ENCODE data around the gene GABRA4. TPM values are rescaled to one million over a fixed set of nuclear protein-coding genes. Genes with fewer than 3 reads are reported as not detected.

Gene GABRA4
- total RNA-seq, 4 donors from 2014 or later, result 0.16 TPM; not detected in 3

- WGBS, 2 donors (ENCODE audit: low coverage in 1 of 2), result 78 to 91% methylated on average over 4 of the region's 4 CpGs
- Histone ChIP-seq H3K4me3 (no peak overlapping the region), H3K9me3 (no peaks in the 10 kb centered on the region), H3K27me3 (no peaks in the 10 kb centered on the region), H3K36me3 (no peaks in the 10 kb centered on the region), H3K4me1 (no peaks in the 10 kb centered on the region), H3K27ac (no peak overlapping the region)
- TF ChIP-seq POLR2A (IDR thresholded peaks at IDR 0.05) (no peak), EP300 (IDR thresholded peaks at IDR 0.05; ENCODE audit: low read depth) (no peak), POLR2AphosphoS5 (IDR thresholded peaks at IDR 0.05) (no peak), CTCF (IDR thresholded peaks at IDR 0.05) (no peak)
- DNase-seq, result no peak
- intact Hi-C loops (cut with DNase I; ENCODE audit: low total_unique reads) (no loop called here), in situ Hi-C loops (cut with MboI; ENCODE audit: low pct_ligation_motif_present in 1 of 4, low pct_unique_long_range_greater_than_20kb in 1 of 4, low sequenced_read_pairs in 3 of 4) (no loop called here)
Observed at GRCh38 chr4:46980851-46981250, 12.5 kb downstream of the GABRA4 start.

- no peak for TF ChIP-seq POLR2AphosphoS5 (IDR thresholded peaks at IDR 0.05)
- TF ChIP-seq EP300 (IDR thresholded peaks at IDR 0.05; ENCODE audit: low read depth), result no peak
- no peak for TF ChIP-seq CTCF (IDR thresholded peaks at IDR 0.05)
- TF ChIP-seq POLR2A (IDR thresholded peaks at IDR 0.05), result no peak
- in situ Hi-C loops (cut with MboI; ENCODE audit: low pct_ligation_motif_present in 1 of 4, low pct_unique_long_range_greater_than_20kb in 1 of 4, low sequenced_read_pairs in 3 of 4), result no loop called here
- Histone ChIP-seq H3K36me3 (no peaks in the 10 kb centered on the region), H3K4me3 (no peak overlapping the region), H3K27me3 (no peaks in the 10 kb centered on the region), H3K27ac (no peak overlapping the region), H3K4me1 (no peaks in the 10 kb centered on the region), H3K9me3 (no peaks in the 10 kb centered on the region)
- intact Hi-C loops (cut with DNase I; ENCODE audit: low total_unique reads), result no loop called here
- no peak for DNase-seq
- WGBS, 2 donors (ENCODE audit: low coverage in 1 of 2), result 82 to 92% methylated on average over 2 to 4 of the region's 4 CpGs
Observed at GRCh38 chr4:46979726-46980125, 13.7 kb downstream of the GABRA4 start.

- no peaks in the 10 kb centered on the region for H3K27me3 ChIP-seq
- in situ Hi-C loops (cut with MboI; ENCODE audit: low pct_ligation_motif_present in 1 of 4, low pct_unique_long_range_greater_than_20kb in 1 of 4, low sequenced_read_pairs in 3 of 4), result no loop called here
- H3K27ac ChIP-seq, result no peak overlapping the region
- no peaks in the 10 kb centered on the region for H3K36me3 ChIP-seq
- no peaks in the 10 kb centered on the region for H3K9me3 ChIP-seq
- TF ChIP-seq CTCF (IDR thresholded peaks at IDR 0.05) (no peak), EP300 (IDR thresholded peaks at IDR 0.05; ENCODE audit: low read depth) (no peak), POLR2A (IDR thresholded peaks at IDR 0.05) (no peak), POLR2AphosphoS5 (IDR thresholded peaks at IDR 0.05) (no peak)
- DNase-seq, result no peak
- WGBS, 2 donors (ENCODE audit: low coverage in 1 of 2), result 30 to 58% methylated on average over 2 of the region's 2 CpGs
- intact Hi-C loops (cut with DNase I; ENCODE audit: low total_unique reads), result no loop called here
- no peaks in the 10 kb centered on the region for H3K4me1 ChIP-seq
- no peak overlapping the region for H3K4me3 ChIP-seq
Observed at GRCh38 chr4:46979283-46979682, 14.1 kb downstream of the GABRA4 start.

GRCh38 chr4:46977245-46977644 lies 16.1 kb downstream of the GABRA4 start:
- Histone ChIP-seq H3K27ac (no peak overlapping the region), H3K9me3 (no peaks in the 10 kb centered on the region), H3K27me3 (no peaks in the 10 kb centered on the region), H3K4me3 (no peak overlapping the region), H3K36me3 (no peaks in the 10 kb centered on the region), H3K4me1 (no peaks in the 10 kb centered on the region)
- in situ Hi-C loops (cut with MboI; ENCODE audit: low pct_ligation_motif_present in 1 of 4, low pct_unique_long_range_greater_than_20kb in 1 of 4, low sequenced_read_pairs in 3 of 4), result no loop called here
- intact Hi-C loops (cut with DNase I; ENCODE audit: low total_unique reads), result no loop called here
- TF ChIP-seq POLR2AphosphoS5 (IDR thresholded peaks at IDR 0.05), result no peak
- no peak for TF ChIP-seq EP300 (IDR thresholded peaks at IDR 0.05; ENCODE audit: low read depth)
- no peak for TF ChIP-seq POLR2A (IDR thresholded peaks at IDR 0.05)
- TF ChIP-seq CTCF (IDR thresholded peaks at IDR 0.05), result no peak
- 92 to 93% methylated on average over 2 of the region's 2 CpGs for WGBS, 2 donors (ENCODE audit: low coverage in 1 of 2)
- DNase-seq, result no peak

Data from transverse colon (tissue), 4 donors.